Measurements from ENCODE around the gene APOL3.
"Not testable (repeated sequence)": the region's sequence is repeated elsewhere in the genome, so short reads cannot be mapped to it uniquely, and the experiment has no call there.

GRCh38 chr22:36203441-36203840 lies 42.9 kb upstream of the APOL3 start:
- not testable (repeated sequence) for TF ChIP-seq CTCF (IDR thresholded peaks at IDR 0.05 in 2 of 3, conservative IDR thresholded peaks at IDR 0.05 in 1 of 3; ENCODE audit: control insufficient read depth in 2 of 3, extremely low read depth in 1 of 3, insufficient read depth in 1 of 3, low read depth in 3 of 3, low read length in 3 of 3); TCF7 (IDR thresholded peaks at IDR 0.05; ENCODE audit: borderline replicate concordance); ATF3 (IDR thresholded peaks at IDR 0.05; ENCODE audit: borderline replicate concordance, extremely low read depth, low read depth, low read length); POLR2AphosphoS5 (IDR thresholded peaks at IDR 0.05; ENCODE audit: low read length); HSF1 (IDR thresholded peaks at IDR 0.05; ENCODE audit: low read depth, low read length); CBX3 (IDR thresholded peaks at IDR 0.05; ENCODE audit: borderline replicate concordance, low read depth); BCL3 (IDR thresholded peaks at IDR 0.05; ENCODE audit: borderline replicate concordance, insufficient read depth, low read depth, low read length, poor library complexity, severe bottlenecking); CHD2 (IDR thresholded peaks at IDR 0.05; ENCODE audit: borderline replicate concordance, low read depth, low read length)
